Liver (tissue), 9 donors: ENCODE results near the gene HSPA8. TPM values are rescaled to one million over a fixed set of nuclear protein-coding genes. Genes with fewer than 3 reads are reported as not detected.

Source experiments
- DNase-seq: peaks from one replicate; pipeline ENCODE4 v3.0.0-alpha.2; 2017; ENCODE audit warnings: low spot score
- H3K27ac ChIP-seq, 2 donors: one replicate each; pipeline ENCODE4 v1.7.0; 2013; ENCODE audit warnings: inconsistent platforms in 2 of 2, low read length in 2 of 2, control low read depth in 1 of 2, low read depth in 1 of 2, mild to moderate bottlenecking in 1 of 2
- H3K27me3 ChIP-seq, 4 donors: one replicate each; pipeline versions ENCODE4 v1.6.1 to v1.7.0; 2013; ENCODE audit warnings: low read length in 3 of 4, inconsistent platforms in 1 of 4, mild to moderate bottlenecking in 1 of 4, moderate library complexity in 1 of 4; ENCODE audit not compliant: control insufficient read depth in 4 of 4, insufficient read depth in 4 of 4
- H3K36me3 ChIP-seq, 4 donors: one replicate each; pipeline versions ENCODE4 v1.6.1 to v1.7.0; 2013; ENCODE audit warnings: low read length in 3 of 4, mild to moderate bottlenecking in 3 of 4, low read depth in 1 of 4, moderate library complexity in 1 of 4; ENCODE audit not compliant: control insufficient read depth in 4 of 4, insufficient read depth in 3 of 4
- H3K4me1 ChIP-seq, 4 donors: one replicate each; pipeline versions ENCODE4 v1.6.1 to v1.7.0; 2013; ENCODE audit warnings: low read length in 3 of 4, mild to moderate bottlenecking in 3 of 4, moderate library complexity in 1 of 4; ENCODE audit not compliant: control insufficient read depth in 4 of 4, insufficient read depth in 4 of 4
- H3K4me3 ChIP-seq, 3 donors: one replicate each; pipeline versions ENCODE4 v1.6.1 to v1.7.0; 2013; ENCODE audit warnings: low read length in 3 of 3, control low read depth in 1 of 3, low read depth in 1 of 3, mild to moderate bottlenecking in 1 of 3
- H3K9ac ChIP-seq, 2 donors: one replicate each; pipeline ENCODE4 v1.7.0; 2013; ENCODE audit warnings: low read length in 2 of 2, mild to moderate bottlenecking in 2 of 2, moderate library complexity in 2 of 2, control low read depth in 1 of 2, low read depth in 1 of 2
- H3K9me3 ChIP-seq, 4 donors: one replicate each; pipeline versions ENCODE4 v1.6.1 to v1.7.0; 2013; ENCODE audit warnings: low read length in 3 of 4; ENCODE audit not compliant: control insufficient read depth in 4 of 4
- ATF3 ChIP-seq: IDR thresholded peaks from 2 replicates; pipeline ENCODE4 v1.6.1; 2016; ENCODE audit warnings: antibody characterized with exemption
- CTCF ChIP-seq: fragments of 150-350 bp; IDR thresholded peaks from 2 replicates; pipeline ENCODE4 v1.5.1; 2017; ENCODE audit warnings: improper control_type of control experiment, low read depth, low read length; ENCODE audit not compliant: missing input control
- EGR1 ChIP-seq, 2 donors: IDR thresholded peaks; 2 replicates each; pipeline ENCODE4 v1.6.1; 2016 to 2018; ENCODE audit warnings: antibody characterized with exemption in 2 of 2, low read depth in 2 of 2
- FOXA1 ChIP-seq: IDR thresholded peaks from 2 replicates; pipeline ENCODE4 v1.6.1; 2016; ENCODE audit warnings: antibody characterized with exemption
- FOXA2 ChIP-seq: IDR thresholded peaks from 2 replicates; pipeline ENCODE4 v1.6.1; 2016; ENCODE audit warnings: antibody characterized with exemption
- GABPA ChIP-seq, 2 donors: IDR thresholded peaks in 1 of 2; conservative IDR thresholded peaks in 1 of 2; 2 replicates each; pipeline ENCODE4 v1.6.1; 2016; ENCODE audit warnings: antibody characterized with exemption in 2 of 2, mild to moderate bottlenecking in 1 of 2, moderate library complexity in 1 of 2
- HNF4A ChIP-seq, 2 donors: conservative IDR thresholded peaks; 2 replicates each; pipeline ENCODE4 v1.6.1; 2016; ENCODE audit warnings: antibody characterized with exemption in 2 of 2, mild to moderate bottlenecking in 2 of 2
- HNF4G ChIP-seq: IDR thresholded peaks from 2 replicates; pipeline ENCODE4 v1.6.1; 2016; ENCODE audit warnings: antibody characterized with exemption
- NR2F2 ChIP-seq: IDR thresholded peaks from 2 replicates; pipeline ENCODE4 v1.6.1; 2016; ENCODE audit warnings: antibody characterized with exemption
- RXRA ChIP-seq, 2 donors: IDR thresholded peaks; 2 replicates each; pipeline ENCODE4 v1.6.1; 2017 to 2018; ENCODE audit warnings: antibody characterized with exemption in 2 of 2, mild to moderate bottlenecking in 1 of 2
- SP1 ChIP-seq: IDR thresholded peaks from 2 replicates; pipeline ENCODE4 v1.6.1; 2018; ENCODE audit warnings: antibody characterized with exemption, mild to moderate bottlenecking
- TAF1 ChIP-seq: conservative IDR thresholded peaks from 2 replicates; pipeline ENCODE4 v1.6.1; 2016; ENCODE audit warnings: antibody characterized with exemption, mild to moderate bottlenecking
- YY1 ChIP-seq: IDR thresholded peaks from 2 replicates; pipeline ENCODE4 v1.6.1; 2016; ENCODE audit warnings: antibody characterized with exemption, mild to moderate bottlenecking
- WGBS: extraction: QIAGEN DNeasy Blood & Tissue Kit; methylation state at CpG from one replicate; pipeline ENCODE4 v1.1.7; 2013; 5-methylcytosine and 5-hydroxymethylcytosine counted together
- polyA plus RNA-seq, 2 donors: library from polyadenylated mRNA; stranded (reverse) in 1 of 2; unstranded in 1 of 2; fragments of 200-250 nt in 1 of 2; fragments of >200 nt in 1 of 2; fragmentation: Nextera tagmentation in 1 of 2; extraction: Ambion mirVana in 1 of 2; gene quantifications; one replicate each; pipeline versions ENCODE4 v1.2.1 to v1.2.3, GENCODE V29; 2013 to 2015
- total RNA-seq, 2 donors: library from RNA; depleted of rRNA; stranded (reverse); fragments of >200 nt; gene quantifications; one replicate each; pipeline ENCODE4 v1.2.3, GENCODE V29; 2014
- TF ChIP-seq, protein P1 (sequence below): IDR thresholded peaks from 2 replicates; pipeline ENCODE4 v1.6.1; 2016; ENCODE audit warnings: antibody characterized with exemption
- TF ChIP-seq, protein P2 (sequence below): IDR thresholded peaks from 2 replicates; pipeline ENCODE4 v1.6.1; 2016; ENCODE audit warnings: antibody characterized with exemption
- TF ChIP-seq, protein P3 (sequence below): IDR thresholded peaks from 2 replicates; pipeline ENCODE4 v1.6.1; 2016; ENCODE audit warnings: antibody characterized with exemption, mild to moderate bottlenecking
- donor health status: healthy.
- donor health status: healthy.
- donor health status: healthy.
- donor health status: healthy.
- donor health status: healthy.

Gene HSPA8
- total and polyA plus RNA-seq, 4 donors: 215 to 1,445 (median 972) TPM

- Histone ChIP-seq H3K4me1 (peaks cover 0 to 8% (median 6%) of the 10 kb centered on the region in 4 donors), H3K36me3 (peaks cover 0 to 4% (median 2%) of the 10 kb centered on the region in 4 donors), H3K9me3 (no peaks in the 10 kb centered on the region), H3K9ac (no peak overlapping the region), H3K27ac (no peak overlapping the region), H3K27me3 (no peaks in the 10 kb centered on the region), H3K4me3 (no peak overlapping the region)
- WGBS: 95% methylated on average over 2 of the region's 2 CpGs
- DNase-seq: no peak
- TF ChIP-seq NR2F2 (no peak), FOXA1 (no peak), EGR1 (IDR thresholded peaks at IDR 0.05; ENCODE audit: low read depth in 2 of 2) (no peak), CTCF (no peak), FOXA2 (no peak), RXRA (IDR thresholded peaks at IDR 0.05) (no peak), TAF1 (no peak), GABPA (IDR thresholded peaks at IDR 0.05 in 1 of 2, conservative IDR thresholded peaks at IDR 0.05 in 1 of 2) (no peak), HNF4A (conservative IDR thresholded peaks at IDR 0.05) (no peak), SP1 (no peak), HNF4G (no peak), YY1 (no peak), ATF3 (no peak)
- TF ChIP-seq, protein P1, sequence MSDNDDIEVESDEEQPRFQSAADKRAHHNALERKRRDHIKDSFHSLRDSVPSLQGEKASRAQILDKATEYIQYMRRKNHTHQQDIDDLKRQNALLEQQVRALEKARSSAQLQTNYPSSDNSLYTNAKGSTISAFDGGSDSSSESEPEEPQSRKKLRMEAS: no peak
- TF ChIP-seq, protein P2, sequence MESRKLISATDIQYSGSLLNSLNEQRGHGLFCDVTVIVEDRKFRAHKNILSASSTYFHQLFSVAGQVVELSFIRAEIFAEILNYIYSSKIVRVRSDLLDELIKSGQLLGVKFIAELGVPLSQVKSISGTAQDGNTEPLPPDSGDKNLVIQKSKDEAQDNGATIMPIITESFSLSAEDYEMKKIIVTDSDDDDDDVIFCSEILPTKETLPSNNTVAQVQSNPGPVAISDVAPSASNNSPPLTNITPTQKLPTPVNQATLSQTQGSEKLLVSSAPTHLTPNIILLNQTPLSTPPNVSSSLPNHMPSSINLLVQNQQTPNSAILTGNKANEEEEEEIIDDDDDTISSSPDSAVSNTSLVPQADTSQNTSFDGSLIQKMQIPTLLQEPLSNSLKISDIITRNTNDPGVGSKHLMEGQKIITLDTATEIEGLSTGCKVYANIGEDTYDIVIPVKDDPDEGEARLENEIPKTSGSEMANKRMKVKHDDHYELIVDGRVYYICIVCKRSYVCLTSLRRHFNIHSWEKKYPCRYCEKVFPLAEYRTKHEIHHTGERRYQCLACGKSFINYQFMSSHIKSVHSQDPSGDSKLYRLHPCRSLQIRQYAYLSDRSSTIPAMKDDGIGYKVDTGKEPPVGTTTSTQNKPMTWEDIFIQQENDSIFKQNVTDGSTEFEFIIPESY: no peak
- TF ChIP-seq, protein P3, sequence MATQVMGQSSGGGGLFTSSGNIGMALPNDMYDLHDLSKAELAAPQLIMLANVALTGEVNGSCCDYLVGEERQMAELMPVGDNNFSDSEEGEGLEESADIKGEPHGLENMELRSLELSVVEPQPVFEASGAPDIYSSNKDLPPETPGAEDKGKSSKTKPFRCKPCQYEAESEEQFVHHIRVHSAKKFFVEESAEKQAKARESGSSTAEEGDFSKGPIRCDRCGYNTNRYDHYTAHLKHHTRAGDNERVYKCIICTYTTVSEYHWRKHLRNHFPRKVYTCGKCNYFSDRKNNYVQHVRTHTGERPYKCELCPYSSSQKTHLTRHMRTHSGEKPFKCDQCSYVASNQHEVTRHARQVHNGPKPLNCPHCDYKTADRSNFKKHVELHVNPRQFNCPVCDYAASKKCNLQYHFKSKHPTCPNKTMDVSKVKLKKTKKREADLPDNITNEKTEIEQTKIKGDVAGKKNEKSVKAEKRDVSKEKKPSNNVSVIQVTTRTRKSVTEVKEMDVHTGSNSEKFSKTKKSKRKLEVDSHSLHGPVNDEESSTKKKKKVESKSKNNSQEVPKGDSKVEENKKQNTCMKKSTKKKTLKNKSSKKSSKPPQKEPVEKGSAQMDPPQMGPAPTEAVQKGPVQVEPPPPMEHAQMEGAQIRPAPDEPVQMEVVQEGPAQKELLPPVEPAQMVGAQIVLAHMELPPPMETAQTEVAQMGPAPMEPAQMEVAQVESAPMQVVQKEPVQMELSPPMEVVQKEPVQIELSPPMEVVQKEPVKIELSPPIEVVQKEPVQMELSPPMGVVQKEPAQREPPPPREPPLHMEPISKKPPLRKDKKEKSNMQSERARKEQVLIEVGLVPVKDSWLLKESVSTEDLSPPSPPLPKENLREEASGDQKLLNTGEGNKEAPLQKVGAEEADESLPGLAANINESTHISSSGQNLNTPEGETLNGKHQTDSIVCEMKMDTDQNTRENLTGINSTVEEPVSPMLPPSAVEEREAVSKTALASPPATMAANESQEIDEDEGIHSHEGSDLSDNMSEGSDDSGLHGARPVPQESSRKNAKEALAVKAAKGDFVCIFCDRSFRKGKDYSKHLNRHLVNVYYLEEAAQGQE: no peak
Measured at GRCh38 chr11:123065621-123066020, 3.7 kb upstream of the HSPA8 start.
